ENCODE measurements around the gene GNL1.
"Not testable (repeated sequence)": the region's sequence is repeated elsewhere in the genome, so short reads cannot be mapped to it uniquely, and the experiment has no call there.

GNL1 gene

DNA sequence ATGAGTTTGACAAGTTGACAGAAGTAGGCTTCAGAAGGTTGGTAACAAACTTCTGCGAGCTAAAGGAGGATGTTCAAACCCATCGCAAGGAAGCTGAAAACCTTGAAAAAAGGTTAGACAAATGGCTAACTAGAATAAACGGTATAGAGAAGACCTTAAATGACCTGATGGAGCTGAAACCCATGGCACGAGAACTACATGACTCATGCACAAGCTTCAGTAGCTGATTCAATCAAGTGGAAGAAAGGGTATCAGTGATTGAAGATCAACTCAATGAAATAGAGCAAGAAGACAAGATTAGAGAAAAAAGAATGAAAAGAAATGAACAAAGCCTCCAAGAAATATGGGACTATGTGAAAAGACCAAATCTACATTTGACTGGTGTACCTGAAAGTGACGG is 34.3 kb downstream of the GNL1 start:
- DNase-seq: not testable (repeated sequence)

GRCh38 chr6:30521082-30521481 is 35.2 kb downstream of the GNL1 start:
- not testable (repeated sequence) for DNase-seq

DNA sequence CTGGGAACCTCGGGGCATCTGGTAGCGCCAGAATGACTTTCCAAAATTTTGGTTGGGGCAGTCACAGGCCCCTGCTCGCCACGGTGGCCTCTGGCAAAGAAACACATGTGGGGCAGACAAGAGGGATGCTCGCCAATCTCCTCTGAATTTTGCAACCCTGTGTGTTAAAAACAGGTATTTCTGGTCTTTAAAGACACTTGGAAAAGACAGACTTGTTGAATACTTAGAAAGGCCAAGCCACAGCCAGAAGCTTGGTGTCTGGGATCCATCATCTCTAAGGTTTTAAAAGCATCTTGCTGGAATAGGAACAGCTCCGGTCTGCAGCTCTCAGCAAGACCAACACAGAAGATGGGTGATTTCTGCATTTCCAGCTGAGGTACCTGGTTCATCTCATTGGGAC is 35.8 kb downstream of the GNL1 start:
- DNase-seq: no peak

DNA sequence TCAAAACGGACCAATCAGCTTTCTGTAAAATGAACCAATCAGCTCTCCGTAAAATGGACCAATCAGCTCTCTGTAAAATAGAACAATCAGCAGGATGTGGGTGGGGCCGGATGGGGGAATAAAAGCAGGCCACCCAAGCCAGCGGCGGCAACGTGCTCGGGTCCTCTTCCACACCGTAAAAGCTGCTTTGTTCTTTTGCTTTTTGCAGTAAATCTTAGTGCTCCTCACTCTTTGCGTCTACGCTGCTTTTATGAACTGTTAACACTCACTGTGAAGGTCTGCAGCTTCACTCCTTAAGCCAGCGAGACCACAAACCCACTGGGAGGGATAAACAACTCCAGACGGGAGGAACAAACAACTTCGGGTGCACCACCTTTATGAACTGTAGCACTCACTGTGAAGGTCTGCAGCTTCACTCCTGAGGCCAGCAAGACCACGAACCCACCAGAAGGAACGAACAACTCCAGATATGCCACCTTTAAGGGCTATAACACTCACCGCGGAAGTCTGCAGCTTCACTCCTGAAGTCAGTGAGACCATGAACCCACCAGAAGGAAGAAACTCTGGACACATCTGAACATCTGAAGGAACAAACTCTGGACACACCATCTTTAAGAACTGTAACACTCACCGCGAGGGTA is 37.7 kb downstream of the GNL1 start:
- DNase-seq: not testable (repeated sequence)

DNA sequence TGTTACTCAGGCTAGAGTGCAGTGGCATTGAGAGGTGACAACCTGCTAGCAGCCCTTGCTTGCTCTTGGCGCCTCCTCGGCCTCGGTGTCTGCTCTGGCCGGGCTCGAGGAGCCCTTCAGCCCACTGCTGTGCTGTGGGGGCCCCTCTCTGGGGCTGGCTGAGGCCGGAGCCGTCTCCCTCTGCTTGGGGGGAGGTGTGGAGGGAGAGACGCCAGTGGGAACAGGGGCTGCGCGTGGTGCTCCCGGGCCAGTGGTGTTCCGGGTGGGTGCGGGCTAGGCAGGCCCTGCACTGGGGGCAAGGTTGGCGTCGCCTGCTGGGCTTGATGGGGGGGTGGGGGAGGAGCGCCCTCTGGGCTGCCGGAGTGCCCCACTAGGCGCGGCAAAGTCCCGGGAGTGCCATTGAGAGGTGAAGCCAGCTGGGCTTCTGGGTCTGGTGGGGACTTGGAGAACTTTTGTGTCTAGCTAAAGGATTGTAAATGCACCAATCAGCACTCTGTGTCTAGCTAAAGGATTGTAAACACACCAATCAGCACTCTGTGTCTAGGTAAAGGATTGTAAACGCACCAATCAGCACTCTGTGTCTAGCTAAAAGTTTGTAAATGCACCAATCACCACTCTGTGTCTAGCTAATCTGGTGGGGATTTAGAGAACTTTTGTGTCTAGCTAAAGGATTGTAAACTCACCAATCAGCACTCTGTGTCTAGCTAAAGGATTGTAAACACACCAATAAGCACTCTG is 38.4 kb downstream of the GNL1 start:
- DNase-seq: not testable (repeated sequence)

DNA sequence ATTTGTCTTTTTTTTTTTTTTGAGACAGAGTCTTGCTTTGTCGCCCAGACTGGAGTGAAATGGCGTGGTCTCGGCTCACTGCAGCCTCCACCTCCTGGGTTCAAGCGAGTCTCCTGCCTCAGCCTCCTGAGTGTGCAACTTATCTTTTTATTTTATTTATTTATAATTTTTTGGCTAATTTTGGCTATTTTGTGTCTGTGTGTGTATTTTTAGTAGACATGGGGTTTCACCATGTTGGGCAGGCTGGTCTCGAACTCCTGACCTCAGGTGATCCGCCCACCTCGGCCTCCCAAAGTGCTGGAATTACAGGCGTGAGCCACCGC is 39.6 kb downstream of the GNL1 start:
- not testable (repeated sequence) for DNase-seq

GRCh38 chr6:30515944-30516753 is 40.1 kb downstream of the GNL1 start:
- DNase-seq: no peak

GRCh38 chr6:30515106-30515505 is 41.2 kb downstream of the GNL1 start:
- DNase-seq: no peak

GRCh38 chr6:30513451-30513850 is 42.8 kb downstream of the GNL1 start:
- no peak for DNase-seq

- no peak for DNase-seq
Observed at GRCh38 chr6:30511169-30511546, 45.1 kb downstream of the GNL1 start.

DNA sequence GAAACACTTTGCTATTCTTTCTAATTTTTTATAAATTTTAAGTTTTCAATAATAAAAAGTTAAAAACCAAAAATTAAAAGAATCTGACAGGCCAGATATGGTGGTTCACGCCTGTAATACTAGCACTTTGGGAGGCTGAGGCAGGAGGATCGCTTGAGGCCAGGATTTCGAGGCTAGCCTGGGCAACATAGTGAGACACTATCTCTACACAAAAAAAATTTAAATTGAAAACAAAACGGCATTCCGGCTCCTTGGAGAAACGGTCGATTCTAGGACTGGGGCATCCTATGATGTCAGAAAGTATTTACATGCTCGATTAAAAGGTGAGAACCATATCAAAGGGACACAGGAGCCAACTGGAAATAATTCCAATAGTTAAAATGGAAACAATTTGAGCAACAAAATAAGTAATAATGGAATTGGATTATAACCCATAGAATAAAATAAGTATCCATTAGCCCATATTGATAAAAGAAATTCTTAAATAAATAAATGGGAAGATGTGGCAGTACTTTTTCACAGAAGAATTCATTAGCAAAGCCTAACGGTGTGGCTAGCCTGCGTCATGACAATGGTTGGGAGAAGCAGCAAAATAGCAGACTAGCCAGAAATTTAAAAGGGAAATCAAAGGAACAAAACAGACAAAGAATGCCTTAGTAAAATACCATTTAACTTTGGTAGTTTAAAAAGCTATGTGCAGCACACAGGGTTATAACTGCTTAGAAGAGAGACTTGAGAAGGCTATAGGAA is 45.7 kb downstream of the GNL1 start:
- no peak for DNase-seq

DNA sequence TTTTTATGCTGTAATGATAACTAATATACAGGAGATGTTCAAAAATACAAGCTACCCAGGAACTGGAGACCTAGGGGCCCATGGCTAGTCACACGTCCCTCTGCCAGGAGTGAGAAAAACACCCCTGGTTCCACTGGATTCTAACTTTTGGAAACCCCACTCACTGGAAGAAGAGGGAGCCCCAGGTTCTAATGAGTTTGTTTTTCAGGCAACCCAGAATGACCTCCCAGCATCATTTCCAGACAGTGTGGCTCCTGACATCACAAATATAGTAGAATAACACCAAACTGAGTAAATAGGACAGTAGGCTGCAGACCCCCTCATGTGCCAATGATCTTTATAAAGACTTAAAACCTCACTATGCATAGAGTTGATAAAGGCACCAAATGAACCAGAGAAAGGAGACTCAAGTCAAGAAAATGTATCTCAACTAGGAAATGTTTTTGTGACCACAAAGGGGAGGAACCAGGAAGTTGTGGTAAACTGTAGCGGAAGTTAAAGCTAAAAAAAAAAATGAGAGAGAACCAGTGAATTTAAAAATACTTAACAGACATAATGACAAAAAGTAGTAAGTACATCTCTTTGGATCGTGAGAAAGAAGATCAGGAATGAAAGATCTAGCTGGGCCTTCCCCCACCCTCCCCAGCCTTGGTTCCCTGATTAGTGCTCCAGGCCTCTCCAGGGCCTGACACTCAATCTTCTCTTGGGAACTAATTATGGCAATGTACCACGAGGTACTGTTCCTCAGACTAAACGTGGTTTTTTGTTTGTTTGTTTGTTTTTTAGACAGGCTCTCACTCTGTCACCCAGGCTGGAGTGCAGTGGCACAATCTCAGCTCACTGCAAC is 47.2 kb downstream of the GNL1 start:
- no peak for DNase-seq

DNA sequence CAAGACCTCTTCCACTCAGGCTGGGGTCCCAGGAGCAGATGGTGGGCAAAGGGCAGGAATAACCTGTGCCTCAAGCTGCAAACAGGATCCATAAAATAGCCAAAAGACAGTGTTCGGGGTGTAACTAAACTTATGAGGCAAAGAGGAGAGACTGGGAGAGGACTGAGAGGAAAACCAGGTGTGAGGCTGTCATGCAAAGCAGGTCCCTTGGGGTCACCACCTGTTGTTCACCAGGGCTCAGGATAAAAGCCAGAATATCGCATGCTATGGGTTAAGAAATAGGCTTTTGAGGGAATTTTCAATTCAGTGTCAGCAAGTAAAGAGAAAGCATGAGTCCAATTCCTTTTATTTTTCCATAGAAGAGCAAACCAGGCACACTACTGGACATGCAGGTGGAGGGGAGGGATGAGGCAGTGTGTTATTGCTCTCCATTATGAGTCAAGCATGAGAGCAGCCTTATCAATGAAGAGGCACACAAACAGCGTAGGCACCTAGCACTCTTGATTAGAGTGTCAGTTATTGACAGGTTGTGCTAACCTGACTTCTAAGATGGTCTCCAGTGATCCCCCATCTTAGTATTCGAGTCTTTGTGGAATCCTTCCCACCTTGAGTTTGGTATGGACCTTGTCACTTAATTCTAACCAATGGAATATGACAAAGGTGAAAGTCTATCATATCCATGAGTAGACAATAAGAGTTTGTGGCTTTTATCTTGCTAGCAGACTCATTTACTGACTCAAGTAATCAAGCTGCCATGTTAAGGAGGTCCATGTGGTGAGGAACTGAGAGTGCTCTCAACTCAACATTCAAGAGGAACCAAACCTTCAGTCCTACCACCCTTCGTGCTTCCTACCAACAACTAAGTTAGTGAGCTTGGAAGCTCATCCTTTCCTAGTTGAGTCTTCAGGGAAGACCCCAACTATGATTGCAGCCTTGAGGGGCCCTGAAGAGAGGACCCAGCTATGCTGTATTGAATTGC is 48.2 kb downstream of the GNL1 start:
- DNase-seq: no peak

DNA sequence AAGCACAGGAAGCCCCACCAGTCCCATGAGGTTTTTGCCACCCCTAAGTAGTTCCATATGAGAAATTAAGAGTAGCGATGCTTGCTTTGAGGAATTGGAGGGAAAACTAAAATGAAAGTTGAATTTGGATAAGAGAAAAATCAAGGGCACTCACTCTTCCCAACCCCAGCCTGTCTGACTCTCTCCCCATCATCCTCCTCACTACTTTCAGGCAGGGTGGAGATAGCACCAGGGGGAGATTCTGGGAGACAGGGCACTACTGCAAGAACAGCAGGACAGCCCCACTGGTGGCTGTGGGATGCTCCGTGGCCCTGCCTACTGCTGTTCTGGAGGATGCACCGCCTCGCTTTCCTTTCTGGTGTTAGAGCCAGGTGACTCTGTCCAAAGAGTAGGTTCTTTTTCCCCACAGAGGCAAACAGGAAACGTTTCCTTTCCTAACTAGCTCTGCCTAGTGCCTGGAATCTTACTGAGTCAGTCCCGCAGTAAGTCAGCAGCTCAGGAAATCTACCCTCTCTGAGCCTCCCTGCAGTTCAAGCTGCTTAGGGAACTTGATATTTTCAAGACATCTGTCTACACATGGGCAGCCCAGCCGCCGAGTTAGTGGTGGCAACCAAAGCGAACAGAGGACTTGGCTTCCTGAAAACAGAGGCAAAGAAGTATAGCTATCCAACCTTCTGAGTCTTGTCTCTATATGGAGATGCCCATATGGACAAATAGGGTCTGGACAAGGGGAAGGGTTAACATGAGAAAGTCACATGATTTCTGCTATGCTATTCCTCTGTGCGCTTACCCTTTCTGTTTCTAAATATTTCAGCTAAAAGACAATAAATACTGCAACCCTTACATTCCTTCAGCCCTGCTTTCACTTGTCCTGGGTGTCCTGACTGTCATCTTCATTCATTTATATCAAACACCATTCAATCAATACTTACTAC is 55.6 kb downstream of the GNL1 start:
- DNase-seq: no peak

- DNase-seq: not testable (repeated sequence)
Observed at GRCh38 chr6:30498705-30499104, 57.6 kb downstream of the GNL1 start.

- DNase-seq: no peak
Observed at GRCh38 chr6:30497714-30498113, 58.6 kb downstream of the GNL1 start.

GRCh38 chr6:30497261-30497599 is 59.1 kb downstream of the GNL1 start:
- DNase-seq: not testable (repeated sequence)

GRCh38 chr6:30495993-30496392 is 60.3 kb downstream of the GNL1 start:
- DNase-seq: no peak

DNA sequence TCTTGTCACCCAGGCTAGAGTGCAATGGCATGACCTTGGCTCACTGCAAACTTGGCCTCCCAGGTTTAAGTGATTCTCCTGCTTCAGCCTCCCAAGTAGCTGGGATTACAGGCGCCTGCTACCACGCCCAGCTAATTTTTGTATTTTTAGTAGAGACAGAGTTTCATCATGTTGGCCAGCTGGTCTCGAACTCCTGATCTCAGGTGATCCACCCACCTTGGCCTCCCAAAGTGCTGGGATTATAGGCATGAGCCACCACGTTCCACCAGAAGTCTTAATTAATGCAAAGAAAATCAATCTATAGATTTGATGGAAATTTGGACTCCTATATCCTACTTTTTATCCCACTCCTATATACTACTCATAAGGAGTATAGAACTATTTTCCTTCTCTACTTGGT is 61.2 kb downstream of the GNL1 start:
- not testable (repeated sequence) for DNase-seq

DNA sequence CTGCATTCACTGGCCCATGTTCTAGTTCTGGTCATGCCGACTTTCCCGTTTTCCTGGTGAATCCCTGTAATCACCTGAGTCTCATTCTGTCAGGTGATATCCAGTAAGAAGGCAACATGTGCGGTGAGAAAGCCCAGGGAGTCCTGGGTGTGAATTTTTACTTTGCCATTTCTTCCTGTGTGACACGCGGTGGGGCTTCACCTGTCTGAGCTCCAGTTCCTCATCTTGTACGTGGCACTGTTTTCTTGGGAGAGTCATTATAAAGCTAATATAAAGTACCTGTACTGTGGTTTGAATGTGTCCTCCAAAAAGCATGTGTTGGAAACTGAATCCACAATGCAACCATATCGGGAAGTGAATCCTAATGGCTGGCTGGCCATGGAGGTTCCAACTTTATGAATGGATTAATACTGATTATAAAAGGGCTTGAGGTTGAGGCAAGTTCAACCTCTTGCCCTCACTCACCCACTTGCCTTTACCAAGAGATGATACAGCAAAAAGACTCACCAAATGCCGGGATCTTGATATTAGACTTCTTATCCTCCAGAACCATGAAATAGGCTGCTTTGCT is 61.9 kb downstream of the GNL1 start:
- DNase-seq: no peak

All from NCI-H510A (cell line).